Left renal cortex interstitium (tissue), 4 donors: ENCODE measurements around the gene PPP1R1A. TPM values are rescaled to one million over a fixed set of nuclear protein-coding genes. Genes with fewer than 3 reads are reported as not detected.

ENCODE experiments used
- DNase-seq, 4 donors: peaks; one replicate each; pipeline ENCODE4 v3.0.0-alpha.2; 2013; ENCODE audit warnings: low read depth in 4 of 4, low spot score in 2 of 4, missing footprints in 1 of 4
- polyA plus RNA-seq, 4 donors: library from polyadenylated mRNA; unstranded; fragments of 120-200 nt; gene quantifications; one replicate each; pipeline ENCODE4 v1.2.1, GENCODE V29; 2013; ENCODE audit not compliant: insufficient read length in 4 of 4

Gene PPP1R1A
- polyA plus RNA-seq, 4 donors: 53.9 to 56.0 (median 54.6) TPM

DNA sequence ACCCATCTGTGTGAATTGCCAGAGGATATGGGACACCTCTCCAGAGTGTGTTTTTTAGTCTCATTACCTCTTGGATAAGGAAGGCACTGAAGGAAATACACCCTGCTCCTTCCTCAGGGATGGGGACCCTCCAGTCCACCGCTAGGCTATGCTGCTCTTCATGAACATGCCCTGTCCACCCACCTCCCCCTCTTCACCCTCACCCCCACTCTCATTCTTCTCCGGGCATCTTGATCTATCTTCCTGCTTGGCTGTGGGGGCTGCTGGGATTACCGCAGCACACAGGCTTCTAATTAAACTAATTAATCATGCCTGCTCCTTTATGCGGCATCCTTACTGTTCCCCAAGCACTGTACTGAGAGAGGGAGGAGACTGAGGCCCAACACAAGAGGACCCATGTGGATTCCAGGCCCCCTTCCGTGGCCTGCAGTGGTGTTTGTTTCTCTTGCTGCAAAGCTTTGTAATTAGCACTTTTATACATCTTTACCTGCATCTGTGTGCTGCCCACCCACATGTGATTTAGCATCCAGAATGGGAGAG, 46.6 kb downstream of the PPP1R1A start:
- DNase-seq: no peak

DNA sequence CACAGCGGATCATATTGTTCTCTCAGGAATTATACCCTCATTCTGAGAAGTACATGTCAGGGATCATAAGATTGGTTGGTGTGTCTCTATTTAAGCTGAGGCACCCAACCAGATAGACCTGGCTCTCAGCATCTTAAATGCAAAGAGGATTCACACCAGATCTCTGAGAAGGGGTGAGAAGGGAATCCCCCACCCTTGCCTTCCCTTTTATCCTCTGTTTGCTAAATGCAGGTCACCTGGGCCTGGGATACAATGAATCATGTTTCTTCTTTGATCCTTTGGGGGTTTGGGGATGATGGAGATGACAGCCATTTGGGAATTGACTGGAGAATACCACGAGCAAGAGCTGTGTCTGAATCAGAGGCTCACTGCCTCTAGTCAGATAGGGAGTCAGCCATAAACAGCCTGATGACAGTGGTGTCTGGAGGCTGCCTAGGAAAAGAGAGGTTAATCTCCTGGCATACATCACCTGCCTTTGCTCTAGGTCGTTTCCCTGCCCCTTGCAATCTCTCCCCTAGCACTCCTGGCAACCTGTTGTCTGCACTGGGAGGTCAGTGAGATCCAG, 50.2 kb downstream of the PPP1R1A start:
- DNase-seq: no peak

DNA sequence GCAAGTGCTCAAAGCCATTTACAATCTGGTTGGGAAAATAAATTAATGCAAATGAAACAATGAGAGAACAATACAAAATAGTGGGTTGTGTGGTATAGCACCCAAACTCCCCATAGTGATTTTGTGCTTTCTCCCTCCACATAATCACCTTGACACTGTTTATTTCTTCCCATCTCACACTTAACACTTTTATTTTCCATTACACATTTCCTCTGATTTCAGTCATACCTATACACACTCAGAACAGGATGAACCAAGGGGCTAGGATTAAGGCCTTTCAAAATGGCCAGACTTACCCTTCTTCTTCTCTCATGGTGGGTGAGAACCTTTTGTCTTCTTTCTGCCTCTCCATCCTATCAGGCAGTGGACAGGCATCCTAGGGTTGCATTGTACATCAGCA, 53.0 kb downstream of the PPP1R1A start:
- no peak for DNase-seq

DNA sequence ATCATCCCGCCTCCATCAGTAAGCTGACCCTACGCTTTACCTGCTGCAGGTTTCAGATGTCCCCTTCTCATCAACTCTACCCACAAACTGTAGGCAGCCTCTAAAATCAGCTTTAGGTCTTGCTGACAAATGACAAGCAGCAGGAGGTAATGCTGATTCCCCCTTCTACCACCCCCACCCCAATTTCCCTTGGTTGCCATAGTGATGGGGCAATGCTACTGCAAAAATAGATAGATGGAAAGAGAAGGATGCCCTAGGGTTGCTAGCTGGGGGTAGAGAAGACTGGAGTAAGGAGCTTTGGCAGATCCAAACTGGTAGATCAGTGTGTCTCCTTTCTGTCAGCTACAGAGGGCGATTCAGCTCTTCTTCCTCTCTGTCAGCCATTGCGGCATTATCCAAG, 58.9 kb downstream of the PPP1R1A start:
- DNase-seq: no peak

Other genes starting within 250 kb of the PPP1R1A start
- under 1 TPM in 3 of 4 donors, not detected in 1; 0.18 to 0.24 (median 0.24) TPM for gene GPR84, start 224.2 kb downstream of the PPP1R1A start, polyA plus RNA-seq
- gene ZNF385A, start 203.9 kb downstream of the PPP1R1A start, polyA plus RNA-seq: 10 to 100 TPM in 3 of 4 donors, 1 to 10 TPM in 1; 8.6 to 16.2 (median 13.3) TPM
- gene ITGA5, start 169.4 kb downstream of the PPP1R1A start, polyA plus RNA-seq: 10 to 100 TPM; 39.9 to 44.2 (median 43.7) TPM
- under 1 TPM in 1 of 4 donors, not detected in 3; 0.22 TPM for gene GTSF1, start 115.1 kb downstream of the PPP1R1A start, polyA plus RNA-seq
- gene NCKAP1L, start 90.9 kb downstream of the PPP1R1A start, polyA plus RNA-seq: 1 to 10 TPM; 2.9 to 3.7 (median 3.4) TPM
- gene PDE1B, start 39.1 kb downstream of the PPP1R1A start, polyA plus RNA-seq: 10 to 100 TPM in 2 of 4 donors, 1 to 10 TPM in 2; 7.8 to 11.3 (median 10.4) TPM
- gene LACRT, start 46.2 kb upstream of the PPP1R1A start, polyA plus RNA-seq: not detected
- not detected for gene DCD, start 59.7 kb upstream of the PPP1R1A start, polyA plus RNA-seq